Dermis microvascular lymphatic vessel endothelial cell (primary cell): ENCODE data around the gene CATSPER1. TPM values are rescaled to one million over a fixed set of nuclear protein-coding genes. Genes with fewer than 3 reads are reported as not detected.

ENCODE experiments used
- DNase-seq, 2 donors: peaks; one replicate each; pipeline versions ENCODE4 v3.0.0 to v3.0.0-alpha.2; 2010; ENCODE audit warnings: low read depth in 2 of 2
- total RNA-seq: library from RNA; depleted of rRNA; stranded (reverse); fragments of >200 nt; gene quantifications from 2 replicates; pipeline ENCODE4 v1.2.1, GENCODE V29; 2014

Gene CATSPER1
- total RNA-seq, 1 donor from 2014 or later = not detected

GRCh38 chr11:65973439-65974110, 52.7 kb downstream of the CATSPER1 start:
- DNase-seq = no peak

GRCh38 chr11:65972116-65972515, 54.2 kb downstream of the CATSPER1 start:
- no peak for DNase-seq

- DNase-seq = no peak
These were observed 57.4 kb downstream of the CATSPER1 start for GRCh38 chr11:65968600-65969482.

- DNase-seq = no peak
These were observed 58.8 kb downstream of the CATSPER1 start for GRCh38 chr11:65967329-65967934.

Other genes with a start within 250 kb of the CATSPER1 start
- 6.2 and 11.9 TPM in 2 replicates for gene AP5B1, start 245.5 kb downstream of the CATSPER1 start, total RNA-seq
- gene OVOL1, start 239.4 kb downstream of the CATSPER1 start, total RNA-seq = not detected in 2 replicates
- 0.13 and 0.51 TPM in 2 replicates for gene SNX32, start 192.5 kb downstream of the CATSPER1 start, total RNA-seq
- gene CFL1, start 168.3 kb downstream of the CATSPER1 start, total RNA-seq = 976 and 1,057 TPM in 2 replicates
- gene MUS81, start 166.0 kb downstream of the CATSPER1 start, total RNA-seq = 32.6 and 37.8 TPM in 2 replicates
- 11.2 and 44.4 TPM in 2 replicates for gene EFEMP2, start 153.7 kb downstream of the CATSPER1 start, total RNA-seq
- 0.13 TPM in 2 replicates for gene CTSW, start 146.6 kb downstream of the CATSPER1 start, total RNA-seq
- gene FIBP, start 138.0 kb downstream of the CATSPER1 start, total RNA-seq = 157 and 195 TPM in 2 replicates
- 40.7 and 49.3 TPM in 2 replicates for gene CCDC85B, start 135.8 kb downstream of the CATSPER1 start, total RNA-seq
- gene FOSL1, start 126.1 kb downstream of the CATSPER1 start, total RNA-seq = 2.1 and 3.8 TPM in 2 replicates
- 12.3 and 19.8 TPM in 2 replicates for gene C11orf68, start 107.4 kb downstream of the CATSPER1 start, total RNA-seq
- gene DRAP1, start 107.1 kb downstream of the CATSPER1 start, total RNA-seq = 67.3 and 84.5 TPM in 2 replicates
- gene TSGA10IP, start 81.0 kb downstream of the CATSPER1 start, total RNA-seq = not detected in 2 replicates
- gene SART1, start 64.7 kb downstream of the CATSPER1 start, total RNA-seq = 23.9 and 27.8 TPM in 2 replicates
- gene EIF1AD, start 24.3 kb downstream of the CATSPER1 start, total RNA-seq = 21.7 and 29.7 TPM in 2 replicates
- 16.7 and 20.4 TPM in 2 replicates for gene BANF1, start 24.0 kb downstream of the CATSPER1 start, total RNA-seq
- gene CST6, start 14.5 kb downstream of the CATSPER1 start, total RNA-seq = 0.38 and 0.64 TPM in 2 replicates
- 0.26 and 0.38 TPM in 2 replicates for gene GAL3ST3, start 22.7 kb upstream of the CATSPER1 start, total RNA-seq
- gene SF3B2, start 25.9 kb upstream of the CATSPER1 start, total RNA-seq = 70.3 and 72.7 TPM in 2 replicates
- gene PACS1, start 43.8 kb upstream of the CATSPER1 start, total RNA-seq = 16.4 and 30.7 TPM in 2 replicates
- gene KLC2, start 231.2 kb upstream of the CATSPER1 start, total RNA-seq = 8.5 and 9.9 TPM in 2 replicates
- 64.3 and 98.1 TPM in 2 replicates for gene RAB1B, start 242.2 kb upstream of the CATSPER1 start, total RNA-seq